ENCODE measurements around the gene VANGL1.

DNA sequence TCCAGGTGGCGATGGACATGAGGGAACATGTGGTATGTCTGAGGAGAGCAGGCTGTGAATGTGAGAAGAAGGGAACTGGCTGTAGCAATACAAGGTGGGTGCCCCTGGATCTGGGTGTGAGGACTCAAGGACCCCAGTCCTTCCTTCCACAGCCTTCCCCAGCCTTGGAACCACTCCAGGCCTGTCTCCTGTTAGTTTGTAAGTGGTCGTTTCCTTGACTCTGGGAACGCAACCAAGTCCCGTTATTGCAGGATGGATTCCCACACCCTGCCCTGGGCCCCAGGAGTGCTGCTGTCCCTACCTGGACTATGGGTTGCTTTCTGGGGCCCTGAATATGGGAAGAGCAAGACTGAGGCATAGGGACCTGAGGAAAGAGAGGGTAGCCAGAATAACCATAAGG lies 47.2 kb upstream of the VANGL1 start:
- TF ChIP-seq, protein P1, sequence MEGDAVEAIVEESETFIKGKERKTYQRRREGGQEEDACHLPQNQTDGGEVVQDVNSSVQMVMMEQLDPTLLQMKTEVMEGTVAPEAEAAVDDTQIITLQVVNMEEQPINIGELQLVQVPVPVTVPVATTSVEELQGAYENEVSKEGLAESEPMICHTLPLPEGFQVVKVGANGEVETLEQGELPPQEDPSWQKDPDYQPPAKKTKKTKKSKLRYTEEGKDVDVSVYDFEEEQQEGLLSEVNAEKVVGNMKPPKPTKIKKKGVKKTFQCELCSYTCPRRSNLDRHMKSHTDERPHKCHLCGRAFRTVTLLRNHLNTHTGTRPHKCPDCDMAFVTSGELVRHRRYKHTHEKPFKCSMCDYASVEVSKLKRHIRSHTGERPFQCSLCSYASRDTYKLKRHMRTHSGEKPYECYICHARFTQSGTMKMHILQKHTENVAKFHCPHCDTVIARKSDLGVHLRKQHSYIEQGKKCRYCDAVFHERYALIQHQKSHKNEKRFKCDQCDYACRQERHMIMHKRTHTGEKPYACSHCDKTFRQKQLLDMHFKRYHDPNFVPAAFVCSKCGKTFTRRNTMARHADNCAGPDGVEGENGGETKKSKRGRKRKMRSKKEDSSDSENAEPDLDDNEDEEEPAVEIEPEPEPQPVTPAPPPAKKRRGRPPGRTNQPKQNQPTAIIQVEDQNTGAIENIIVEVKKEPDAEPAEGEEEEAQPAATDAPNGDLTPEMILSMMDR (IDR thresholded peaks at IDR 0.05 in 4 of 5, conservative IDR thresholded peaks at IDR 0.05 in 1 of 5), result no peak
- TF ChIP-seq POLR2A (IDR thresholded peaks at IDR 0.05), result no peak
